Aorta (tissue), 5 donors: Measurements from ENCODE around the gene FAM170B. TPM values are rescaled to one million over a fixed set of nuclear protein-coding genes. Genes with fewer than 3 reads are reported as not detected.
A peak's percentile ranks its signal among the peaks of the same experiment; 100 is the strongest.

ENCODE experiments used
- ATAC-seq: fragments of 200-7000 bp; cut with Tn5 transposase; one replicate; pipeline ENCODE4 v1.9.1; 2022; ENCODE audit warnings: moderate library complexity; ENCODE audit not compliant: low FRiP score
- DNase-seq, 2 donors: peaks; one replicate each; pipeline ENCODE4 v3.0.0-alpha.2; 2020
- H3K27ac ChIP-seq, 2 donors: one replicate each; pipeline ENCODE4 v1.5.1; 2013; ENCODE audit warnings: low read length in 2 of 2, mild to moderate bottlenecking in 2 of 2, moderate library complexity in 2 of 2, control low read depth in 1 of 2, inconsistent platforms in 1 of 2, low read depth in 1 of 2
- H3K27me3 ChIP-seq, 2 donors: one replicate each; pipeline ENCODE4 v1.6.1; 2013; ENCODE audit warnings: control low read depth in 1 of 2, low read length in 1 of 2, mild to moderate bottlenecking in 1 of 2, moderate library complexity in 1 of 2; ENCODE audit not compliant: insufficient read depth in 2 of 2, control insufficient read depth in 1 of 2
- H3K36me3 ChIP-seq, 2 donors: one replicate each; pipeline ENCODE4 v1.6.1; 2013; ENCODE audit warnings: control low read depth in 1 of 2, low read length in 1 of 2, mild to moderate bottlenecking in 1 of 2; ENCODE audit not compliant: insufficient read depth in 2 of 2, control insufficient read depth in 1 of 2
- H3K4me1 ChIP-seq, 2 donors: one replicate each; pipeline ENCODE4 v1.6.1; 2013; ENCODE audit warnings: low read length in 2 of 2, control low read depth in 1 of 2, mild to moderate bottlenecking in 1 of 2, moderate library complexity in 1 of 2; ENCODE audit not compliant: insufficient read depth in 2 of 2, control insufficient read depth in 1 of 2
- H3K4me3 ChIP-seq, 2 donors: one replicate each; pipeline ENCODE4 v1.5.1; 2013; ENCODE audit warnings: low read length in 2 of 2, control low read depth in 1 of 2, mild to moderate bottlenecking in 1 of 2
- H3K9me3 ChIP-seq: one replicate; pipeline ENCODE4 v1.6.1; 2013; ENCODE audit warnings: mild to moderate bottlenecking, low read length; ENCODE audit not compliant: control insufficient read depth
- WGBS, 2 donors: extraction: QIAGEN DNeasy Blood & Tissue Kit; methylation state at CpG; one replicate each; pipeline ENCODE4 v1.1.7; 2013; 5-methylcytosine and 5-hydroxymethylcytosine counted together
- intact Hi-C, 2 donors: fragments of 100-400 bp; cut with DNase I; formaldehyde crosslinking; loops; one replicate each; pipeline versions ENCODE4 v1.14.2 to v1.15.0; 2022
- polyA plus RNA-seq, 2 donors: library from polyadenylated mRNA; stranded (reverse); fragments of 200-250 nt; gene quantifications; one replicate each; pipeline ENCODE4 v1.2.3, GENCODE V29; 2013
- total RNA-seq, 2 donors: library from RNA; stranded (reverse); fragmentation: NEBNext Ultra II Directional; extraction: Animal tissue kit (Norgen Biotek cat#: 25700); gene quantifications; one replicate each; pipeline ENCODE4 v1.2.1, GENCODE V29; 2021
- donor health status: healthy with polysubstance abuse.
- donor health status: Bipolar disorder and iron deficiency.
- donor health status: DM: no; HTN: no; CAD: no.
- donor health status: DM: no; HTN: no; CAD: no.
- donor health status: DM: yes; HTN: yes; CAD: no.

The FAM170B gene
- total and polyA plus RNA-seq, 4 donors = not detected

DNA sequence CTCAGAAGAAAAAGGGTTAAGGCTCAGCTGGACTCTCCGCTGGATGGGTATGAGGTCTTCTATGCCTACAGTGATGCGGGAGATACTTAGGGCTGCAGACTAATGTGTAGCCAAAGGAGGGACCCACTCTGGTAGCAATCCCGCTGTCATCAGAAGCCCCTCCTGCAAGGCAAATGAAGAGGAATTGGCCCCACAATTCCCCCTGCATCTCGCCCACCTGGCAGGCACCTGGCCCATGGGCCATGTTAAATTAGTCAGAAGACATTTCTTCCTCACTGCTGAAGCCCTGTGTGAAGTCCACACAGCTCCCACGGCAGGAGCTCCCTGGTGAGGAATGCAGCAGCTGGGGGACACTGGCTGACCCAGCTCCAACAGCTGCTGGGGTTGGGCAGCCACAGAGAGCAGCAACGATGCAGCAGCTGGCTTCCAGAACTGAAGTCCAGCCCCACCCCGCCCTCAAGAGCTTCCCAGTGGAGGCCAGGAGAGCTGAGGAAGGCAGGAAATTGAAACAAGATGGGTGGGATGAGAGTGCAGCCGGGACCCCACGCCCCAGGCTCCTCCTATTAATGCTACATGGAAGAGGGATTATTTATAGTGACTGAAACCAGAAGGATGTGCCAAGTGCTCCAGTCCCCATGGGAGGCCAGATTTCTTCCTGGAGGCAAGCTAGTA is 24.0 kb downstream of the FAM170B start:
- Histone ChIP-seq H3K4me1 (peaks cover 2 to 21% of the 10 kb centered on the region in 2 donors), H3K27ac (peak overlapping the region; percentile 29 to 88), H3K4me3 (no peak overlapping the region), H3K27me3 (no peaks in the 10 kb centered on the region), H3K9me3 (no peaks in the 10 kb centered on the region), H3K36me3 (no peaks in the 10 kb centered on the region)
- intact Hi-C loops = loop anchor here in 1 of 2 donors (10.0 kb wide), 1 partner anchor 85 kb away; no protein-coding TSS in a partner anchor
- DNase-seq (peak; percentile 76 to 82), ATAC-seq (peak; percentile 8)
- 26 to 32% methylated on average over 9 of the region's 9 CpGs for WGBS, 2 donors

GRCh38 chr10:49108656-49109055 is 25.2 kb downstream of the FAM170B start:
- WGBS, 2 donors = 82 to 85% methylated on average over 7 of the region's 7 CpGs
- peak overlapping the region; percentile 6 to 28 for H3K27ac ChIP-seq
- ATAC-seq (no peak), DNase-seq (no peak)
- H3K27me3 ChIP-seq = no peaks in the 10 kb centered on the region
- H3K4me1 ChIP-seq = peaks cover 5 to 21% of the 10 kb centered on the region in 2 donors
- H3K36me3 ChIP-seq = no peaks in the 10 kb centered on the region
- intact Hi-C loops = no loop called here
- H3K4me3 ChIP-seq = no peak overlapping the region
- H3K9me3 ChIP-seq = no peaks in the 10 kb centered on the region

- Histone ChIP-seq H3K36me3 (no peaks in the 10 kb centered on the region), H3K27me3 (no peaks in the 10 kb centered on the region), H3K4me3 (no peak overlapping the region), H3K27ac (peak overlapping the region in 1 of 2 donors; percentile 23), H3K9me3 (no peaks in the 10 kb centered on the region), H3K4me1 (peaks cover 5 to 18% of the 10 kb centered on the region in 2 donors)
- DNase-seq = no peak
- WGBS, 2 donors = 91 to 92% methylated on average over 8 of the region's 8 CpGs
- intact Hi-C loops = no loop called here
- ATAC-seq = no peak
Observed at GRCh38 chr10:49107887-49108267, 25.9 kb downstream of the FAM170B start.

- ATAC-seq (no peak), DNase-seq (no peak)
- intact Hi-C loops = no loop called here
- WGBS, 2 donors = 90% methylated on average over 17 of the region's 17 CpGs
- Histone ChIP-seq H3K4me1 (peaks cover 5 to 17% of the 10 kb centered on the region in 2 donors), H3K4me3 (no peak overlapping the region), H3K9me3 (no peaks in the 10 kb centered on the region), H3K27me3 (no peaks in the 10 kb centered on the region), H3K36me3 (no peaks in the 10 kb centered on the region), H3K27ac (peak overlapping the region; percentile 4 to 77)
Observed at GRCh38 chr10:49107111-49107886, 26.5 kb downstream of the FAM170B start.

GRCh38 chr10:49106451-49106850 is 27.4 kb downstream of the FAM170B start:
- intact Hi-C loops = no loop called here
- WGBS, 2 donors = 6% methylated on average over 7 of the region's 7 CpGs
- Histone ChIP-seq H3K4me1 (peaks cover 5 to 17% of the 10 kb centered on the region in 2 donors), H3K27ac (peak overlapping the region; percentile 4 to 77), H3K9me3 (no peaks in the 10 kb centered on the region), H3K4me3 (no peak overlapping the region), H3K36me3 (no peaks in the 10 kb centered on the region), H3K27me3 (no peaks in the 10 kb centered on the region)
- ATAC-seq = peak; percentile 68
- peak; percentile 75 to 84 for DNase-seq

DNA sequence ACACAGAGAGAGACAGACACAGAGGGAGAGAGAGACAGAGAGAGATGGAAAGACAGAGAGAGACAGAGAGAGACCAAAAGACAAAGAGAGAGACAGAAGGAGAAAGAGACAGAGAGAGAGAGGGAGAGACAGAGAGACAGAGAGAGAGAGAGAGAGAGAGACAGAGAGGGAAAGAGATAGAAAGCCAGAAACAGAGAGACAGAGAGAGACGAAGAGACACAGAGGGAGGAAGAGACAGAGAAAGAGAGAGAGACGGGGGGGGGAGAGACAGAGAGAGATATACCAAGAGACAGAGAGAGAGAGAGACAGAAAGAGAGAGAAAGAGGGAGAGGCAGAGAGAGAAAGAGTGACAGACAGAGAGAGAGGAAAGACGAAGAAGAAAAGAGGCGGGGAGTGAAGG is 28.7 kb downstream of the FAM170B start:
- H3K27ac ChIP-seq = peak overlapping the region; percentile 88 to 89
- no peaks in the 10 kb centered on the region for H3K36me3 ChIP-seq
- 70 to 75% methylated on average over 4 of the region's 4 CpGs for WGBS, 2 donors
- H3K4me3 ChIP-seq = no peak overlapping the region
- H3K9me3 ChIP-seq = no peaks in the 10 kb centered on the region
- intact Hi-C loops = no loop called here
- no peaks in the 10 kb centered on the region for H3K27me3 ChIP-seq
- ATAC-seq = no peak
- no peak for DNase-seq
- H3K4me1 ChIP-seq = peaks cover 5 to 17% of the 10 kb centered on the region in 2 donors

DNA sequence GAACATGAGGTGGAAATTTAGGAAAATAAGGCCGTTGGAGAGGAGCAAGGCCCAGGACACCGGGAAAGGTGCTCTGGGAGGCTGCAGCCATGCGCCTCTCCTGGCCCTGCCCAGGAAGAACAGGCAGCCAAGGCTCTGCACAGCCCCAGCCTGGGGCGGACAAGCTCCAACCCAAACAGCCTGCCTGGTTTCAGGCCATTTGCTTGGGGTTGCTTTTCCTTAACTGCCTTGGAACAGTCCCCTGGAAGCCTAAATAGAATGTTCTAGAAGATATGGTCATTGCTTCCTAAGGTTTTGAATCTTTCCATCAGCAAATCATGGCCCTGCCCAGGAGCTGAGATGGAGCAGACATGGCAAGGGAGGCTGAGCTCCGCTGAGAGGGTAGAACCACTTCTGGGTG is 29.5 kb downstream of the FAM170B start:
- H3K9me3 ChIP-seq = no peaks in the 10 kb centered on the region
- H3K4me1 ChIP-seq = peaks cover 5 to 12% of the 10 kb centered on the region in 2 donors
- H3K27ac ChIP-seq = peak overlapping the region; percentile 88 to 89
- DNase-seq (peak in 1 of 2 donors; percentile 72), ATAC-seq (peak; percentile 76)
- 2 to 10% methylated on average over 5 of the region's 5 CpGs for WGBS, 2 donors
- intact Hi-C loops = no loop called here
- no peak overlapping the region for H3K4me3 ChIP-seq
- no peaks in the 10 kb centered on the region for H3K36me3 ChIP-seq
- no peaks in the 10 kb centered on the region for H3K27me3 ChIP-seq

DNA sequence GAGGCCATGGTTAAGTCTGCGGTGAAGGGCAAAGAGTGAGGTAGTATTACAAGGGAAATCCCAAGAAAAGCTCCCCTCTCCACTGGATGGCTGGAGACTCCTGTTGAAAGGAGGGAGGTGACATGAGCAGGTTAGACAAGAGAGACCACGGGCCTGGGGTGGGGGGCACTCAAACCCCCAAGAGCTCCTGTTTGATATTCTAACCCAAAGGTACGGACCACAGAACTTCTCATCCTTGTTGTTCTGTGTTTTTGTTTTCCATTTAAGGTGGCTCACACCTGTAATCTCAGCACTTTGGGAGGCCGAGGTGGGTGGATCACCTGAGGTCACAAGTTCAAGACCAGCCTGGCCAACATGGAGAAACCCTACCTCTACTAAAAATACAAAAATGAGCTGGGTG is 30.1 kb downstream of the FAM170B start:
- Histone ChIP-seq H3K9me3 (no peaks in the 10 kb centered on the region), H3K4me1 (peaks cover 5 to 11% of the 10 kb centered on the region in 2 donors), H3K27me3 (no peaks in the 10 kb centered on the region), H3K27ac (no peak overlapping the region), H3K4me3 (no peak overlapping the region), H3K36me3 (peaks cover 0 to 2% of the 10 kb centered on the region in 2 donors)
- whole genome bisulfite sequencing, 2 donors = 82 to 88% methylated on average over 4 of the region's 4 CpGs
- DNase-seq = no peak
- ATAC-seq = no peak
- intact Hi-C loops = no loop called here
